Thyroid gland (tissue), 4 donors: ENCODE data around the gene LRRFIP2. TPM values are rescaled to one million over a fixed set of nuclear protein-coding genes. Genes with fewer than 3 reads are reported as not detected.

Source experiments
- DNase-seq, 2 donors: peaks; one replicate each; pipeline ENCODE4 v3.0.0-alpha.2; 2019
- H3K27ac ChIP-seq, 3 donors: fragments of 200-600 bp; sonication (generic); 1 replicate in 2 of 3; 2 replicates in 1 of 3; pipeline ENCODE4 v1.5.1; 2016 to 2019; ENCODE audit warnings: mild to moderate bottlenecking in 1 of 3, moderate library complexity in 1 of 3
- H3K27me3 ChIP-seq: fragments of 200-600 bp; sonication (generic); one replicate; pipeline ENCODE4 v1.5.1; 2019
- H3K36me3 ChIP-seq, 2 donors: fragments of 200-600 bp; sonication (generic); one replicate each; pipeline ENCODE4 v1.5.1; 2016 to 2019
- H3K4me1 ChIP-seq, 2 donors: fragments of 200-600 bp; sonication (generic); one replicate each; pipeline ENCODE4 v1.5.1; 2017 to 2019
- H3K4me3 ChIP-seq, 3 donors: fragments of 200-600 bp; sonication (generic); replicated peaks in 1 of 3; 1 replicate in 2 of 3; 2 replicates in 1 of 3; pipeline ENCODE4 v1.5.1; 2016; ENCODE audit warnings: mild to moderate bottlenecking in 1 of 3
- H3K9me3 ChIP-seq: fragments of 200-600 bp; sonication (generic); one replicate; pipeline ENCODE4 v1.5.1; 2017
- POLR2A ChIP-seq, 2 donors: fragments of 450-650 bp; IDR thresholded peaks; one replicate each; pipeline ENCODE4 v1.6.1; 2017; ENCODE audit warnings: antibody characterized with exemption in 2 of 2, mild to moderate bottlenecking in 2 of 2, moderate library complexity in 1 of 2
- WGBS, 2 donors: methylation state at CpG; one replicate each; pipeline ENCODE4 v1.1.5; 2017; 5-methylcytosine and 5-hydroxymethylcytosine counted together
- intact Hi-C: fragments of 100-400 bp; cut with DNase I; formaldehyde crosslinking; loops from one replicate; pipeline ENCODE4 v1.15.1; 2023
- total RNA-seq, 4 donors: library from RNA; depleted of rRNA; stranded (reverse); fragments of >200 nt; gene quantifications; one replicate each; pipeline ENCODE4 v1.2.3, GENCODE V29; 2016
- TF ChIP-seq, protein P1 (sequence below), 6 experiments: fragments of 200-600 bp in 3 of 6; fragments of 450-650 bp in 3 of 6; sonication (generic) in 3 of 6; IDR thresholded peaks; one replicate each; pipeline ENCODE4 v1.5.1; 2016 to 2019; ENCODE audit warnings: antibody characterized with exemption in 6 of 6, mild to moderate bottlenecking in 2 of 6, inconsistent platforms in 1 of 6, moderate library complexity in 1 of 6

LRRFIP2 gene
- total RNA-seq, 4 donors from 2014 or later: 86.4 to 147 (median 93.8) TPM

- peak in 1 of 2 donors; percentile 10 for TF ChIP-seq POLR2A (IDR thresholded peaks at IDR 0.05)
- TF ChIP-seq, protein P1, sequence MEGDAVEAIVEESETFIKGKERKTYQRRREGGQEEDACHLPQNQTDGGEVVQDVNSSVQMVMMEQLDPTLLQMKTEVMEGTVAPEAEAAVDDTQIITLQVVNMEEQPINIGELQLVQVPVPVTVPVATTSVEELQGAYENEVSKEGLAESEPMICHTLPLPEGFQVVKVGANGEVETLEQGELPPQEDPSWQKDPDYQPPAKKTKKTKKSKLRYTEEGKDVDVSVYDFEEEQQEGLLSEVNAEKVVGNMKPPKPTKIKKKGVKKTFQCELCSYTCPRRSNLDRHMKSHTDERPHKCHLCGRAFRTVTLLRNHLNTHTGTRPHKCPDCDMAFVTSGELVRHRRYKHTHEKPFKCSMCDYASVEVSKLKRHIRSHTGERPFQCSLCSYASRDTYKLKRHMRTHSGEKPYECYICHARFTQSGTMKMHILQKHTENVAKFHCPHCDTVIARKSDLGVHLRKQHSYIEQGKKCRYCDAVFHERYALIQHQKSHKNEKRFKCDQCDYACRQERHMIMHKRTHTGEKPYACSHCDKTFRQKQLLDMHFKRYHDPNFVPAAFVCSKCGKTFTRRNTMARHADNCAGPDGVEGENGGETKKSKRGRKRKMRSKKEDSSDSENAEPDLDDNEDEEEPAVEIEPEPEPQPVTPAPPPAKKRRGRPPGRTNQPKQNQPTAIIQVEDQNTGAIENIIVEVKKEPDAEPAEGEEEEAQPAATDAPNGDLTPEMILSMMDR (IDR thresholded peaks at IDR 0.05): no peak
- intact Hi-C loops: loop anchor here (10.0 kb wide), 1 partner anchor 189 kb away; no protein-coding TSS in a partner anchor
Observed at GRCh38 chr3:37025561-37026335, 148.6 kb downstream of the LRRFIP2 start.

DNA sequence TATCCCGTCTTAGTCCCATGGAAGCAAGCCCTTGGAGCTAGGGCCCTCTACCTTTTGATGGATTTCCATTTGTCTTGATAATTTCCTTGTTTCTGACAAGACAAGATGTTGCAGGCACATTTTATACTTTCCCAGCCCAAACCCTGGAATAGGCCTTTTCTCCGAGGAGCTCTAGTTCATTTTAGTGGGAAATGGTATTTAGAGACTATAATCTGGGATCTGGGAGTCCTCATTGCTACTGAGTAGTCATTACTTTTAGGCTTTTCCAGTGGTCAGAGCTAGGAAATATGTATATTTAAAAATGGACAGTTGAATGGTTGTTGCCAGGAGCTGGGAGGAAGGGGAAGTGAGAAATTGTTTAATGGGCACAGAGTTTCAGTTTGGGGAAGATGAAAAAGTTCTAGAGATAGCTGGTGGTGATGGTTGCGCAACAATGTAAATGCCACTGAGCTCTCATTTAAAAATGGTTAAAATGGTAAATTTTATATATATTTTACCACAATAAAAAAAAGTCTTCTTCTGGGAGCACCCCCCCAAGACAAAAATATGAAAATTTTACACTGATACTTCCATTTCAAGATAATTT, 149.5 kb downstream of the LRRFIP2 start:
- Histone ChIP-seq H3K27me3 (no peaks in the 10 kb centered on the region), H3K4me3 (no peak overlapping the region), H3K9me3 (no peaks in the 10 kb centered on the region), H3K27ac (peak overlapping the region in 2 of 3 donors; percentile 81 to 94), H3K4me1 (peaks cover 37 to 48% of the 10 kb centered on the region in 2 donors), H3K36me3 (peaks cover 14 to 19% of the 10 kb centered on the region in 2 donors)
- DNase-seq: no peak
- intact Hi-C loops: loop anchor here (10.0 kb wide), 1 partner anchor 190 kb away; no protein-coding TSS in a partner anchor
- 95 to 97% methylated on average over 3 of the region's 3 CpGs for WGBS, 2 donors
- TF ChIP-seq, protein P1 (IDR thresholded peaks at IDR 0.05): no peak
- TF ChIP-seq POLR2A (IDR thresholded peaks at IDR 0.05): no peak

More at GRCh38 chr3:37025561-37026335, 148.6 kb downstream of the LRRFIP2 start:
- H3K36me3 ChIP-seq: peaks cover 6 to 17% of the 10 kb centered on the region in 2 donors
- H3K4me3 ChIP-seq: no peak overlapping the region
- WGBS, 2 donors: 92 to 94% methylated on average over 3 of the region's 3 CpGs
- no peaks in the 10 kb centered on the region for H3K27me3 ChIP-seq
- peak; percentile 74 to 77 for DNase-seq
- H3K27ac ChIP-seq: peak overlapping the region; percentile 81 to 94 (median 85)
- peaks cover 45 to 56% of the 10 kb centered on the region in 2 donors for H3K4me1 ChIP-seq
- H3K9me3 ChIP-seq: no peaks in the 10 kb centered on the region

DNA sequence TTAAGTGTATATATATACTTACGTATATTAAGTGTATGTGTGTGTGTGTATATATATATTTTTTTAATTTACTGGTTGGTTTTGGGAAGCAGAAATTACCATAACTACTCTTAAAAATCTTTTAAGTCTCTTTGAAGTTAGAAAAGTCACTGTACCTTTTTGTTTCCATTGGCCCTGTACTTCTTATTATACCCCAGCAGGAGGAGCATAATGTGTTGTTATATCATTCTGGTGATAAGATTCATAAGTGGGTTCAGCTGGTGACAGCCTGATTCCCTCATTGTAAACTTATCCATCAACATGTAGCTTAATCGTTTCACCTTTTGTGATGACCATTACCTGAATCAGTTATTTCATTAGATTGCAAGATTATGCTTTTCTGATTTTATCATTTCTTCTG, 150.3 kb downstream of the LRRFIP2 start:
- Histone ChIP-seq H3K4me1 (peaks cover 29 to 40% of the 10 kb centered on the region in 2 donors), H3K36me3 (peaks cover 20 to 26% of the 10 kb centered on the region in 2 donors), H3K9me3 (no peaks in the 10 kb centered on the region), H3K27ac (peak overlapping the region in 1 of 3 donors; percentile 94), H3K27me3 (no peaks in the 10 kb centered on the region), H3K4me3 (no peak overlapping the region)
- no peak for DNase-seq
- intact Hi-C loops: loop anchor here (10.0 kb wide), 1 partner anchor 191 kb away; no protein-coding TSS in a partner anchor
- no peak for TF ChIP-seq POLR2A (IDR thresholded peaks at IDR 0.05)
- TF ChIP-seq, protein P1 (IDR thresholded peaks at IDR 0.05): peak in 3 of 6 experiments; percentile 32 to 41 (median 39)
- WGBS, 2 donors: 96 to 98% methylated on average over 2 of the region's 2 CpGs

DNA sequence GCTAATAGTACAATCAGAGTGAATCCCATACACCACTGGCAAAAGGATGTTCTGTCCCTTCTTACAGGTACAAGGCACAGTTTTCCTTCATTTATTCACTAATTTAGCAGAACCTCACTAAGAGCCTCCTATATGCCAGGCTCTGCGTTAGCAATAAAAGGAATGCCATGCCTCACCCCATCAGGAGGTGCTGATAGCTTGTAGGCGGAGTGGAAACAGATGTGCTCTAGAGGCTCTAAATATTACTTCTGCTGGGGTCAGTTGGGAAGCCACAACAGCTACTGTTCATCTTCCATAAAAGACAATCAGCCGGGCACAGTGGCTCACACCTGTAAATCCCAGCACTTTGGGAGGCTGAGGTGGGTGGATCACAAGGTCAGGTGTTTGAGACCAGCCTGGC, 156.7 kb downstream of the LRRFIP2 start:
- WGBS, 2 donors: 83 to 100% methylated on average over 3 of the region's 3 CpGs

More for the DNA sequence above, 156.7 kb downstream of the LRRFIP2 start:
- H3K27me3 ChIP-seq: no peaks in the 10 kb centered on the region
- DNase-seq: no peak
- H3K9me3 ChIP-seq: no peaks in the 10 kb centered on the region
- intact Hi-C loops: no loop called here
- peaks cover 50 to 51% of the 10 kb centered on the region in 2 donors for H3K36me3 ChIP-seq
- no peak overlapping the region for H3K4me3 ChIP-seq
- no peak for TF ChIP-seq POLR2A (IDR thresholded peaks at IDR 0.05)
- TF ChIP-seq, protein P1 (IDR thresholded peaks at IDR 0.05): no peak
- no peaks in the 10 kb centered on the region for H3K4me1 ChIP-seq
- no peak overlapping the region for H3K27ac ChIP-seq
